AG09319 (cell line): Measurements from ENCODE around the gene ZNF69.
"Not testable (repeated sequence)": the region's sequence is repeated elsewhere in the genome, so short reads cannot be mapped to it uniquely, and the experiment has no call there.

Experiments used
- DNase-seq: peaks from one replicate; pipeline ENCODE4 v3.0.0-alpha.2; 2010; ENCODE audit warnings: low read depth; ENCODE audit errors: extremely low read depth
- CTCF ChIP-seq: IDR thresholded peaks from 2 replicates; pipeline ENCODE4 v1.5.1; 2011; ENCODE audit warnings: low read depth, mild to moderate bottlenecking, inconsistent platforms, low read length, moderate library complexity

Gene ZNF69

GRCh38 chr19:11856596-11857250, 30.9 kb upstream of the ZNF69 start:
- no peak for DNase-seq
- no peak for TF ChIP-seq CTCF

DNA sequence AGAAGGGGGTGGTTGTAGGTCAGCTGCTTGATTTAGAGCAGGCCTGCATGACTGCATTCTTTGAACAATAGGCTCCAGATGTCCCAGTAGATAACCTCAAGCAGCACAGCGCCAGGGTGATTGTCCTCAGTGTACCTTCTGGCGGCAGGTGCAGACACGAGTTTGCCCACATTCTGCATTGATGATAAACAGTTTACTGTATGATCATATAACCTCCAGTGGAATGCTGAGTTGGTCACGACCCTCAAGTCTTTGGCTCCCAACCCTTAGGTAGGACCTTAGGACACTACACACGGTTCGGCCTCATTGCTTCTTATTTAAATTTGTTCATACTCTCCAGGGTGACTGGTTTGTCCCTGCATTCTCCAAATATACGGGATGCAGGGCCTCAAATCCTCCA, 26.9 kb upstream of the ZNF69 start:
- DNase-seq, result no peak
- no peak for TF ChIP-seq CTCF

- TF ChIP-seq CTCF, result no peak
- DNase-seq, result no peak
Observed at GRCh38 chr19:11861301-11861700, 26.3 kb upstream of the ZNF69 start.

DNA sequence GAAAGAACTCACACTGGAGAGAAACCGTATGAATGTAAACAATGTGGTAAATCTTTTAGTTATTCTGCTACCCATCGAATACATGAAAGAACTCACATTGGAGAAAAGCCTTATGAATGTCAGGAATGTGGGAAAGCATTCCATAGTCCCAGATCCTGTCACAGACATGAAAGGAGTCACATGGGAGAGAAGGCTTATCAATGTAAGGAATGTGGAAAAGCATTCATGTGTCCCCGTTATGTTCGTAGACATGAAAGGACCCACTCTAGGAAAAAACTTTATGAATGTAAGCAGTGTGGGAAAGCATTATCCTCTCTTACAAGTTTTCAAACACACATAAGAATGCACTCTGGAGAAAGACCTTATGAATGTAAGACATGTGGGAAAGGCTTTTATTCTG, 19.8 kb upstream of the ZNF69 start:
- DNase-seq, result not testable (repeated sequence)

DNA sequence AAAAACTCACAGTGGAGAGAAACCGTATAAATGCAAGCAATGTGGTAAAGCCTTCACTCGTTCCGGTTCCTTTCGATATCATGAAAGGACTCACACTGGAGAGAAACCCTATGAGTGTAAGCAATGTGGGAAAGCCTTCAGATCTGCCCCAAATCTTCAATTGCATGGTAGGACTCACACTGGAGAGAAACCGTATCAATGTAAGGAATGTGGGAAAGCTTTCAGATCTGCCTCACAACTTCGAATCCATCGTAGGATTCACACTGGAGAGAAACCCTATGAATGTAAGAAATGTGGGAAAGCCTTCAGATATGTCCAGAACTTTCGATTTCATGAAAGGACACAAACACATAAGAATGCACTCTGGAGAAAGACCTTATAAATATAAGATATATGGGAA, 19.4 kb upstream of the ZNF69 start:
- no peak for TF ChIP-seq CTCF
- DNase-seq, result no peak

- no peak for DNase-seq
- TF ChIP-seq CTCF, result no peak
Observed at GRCh38 chr19:11872624-11873023, 15.0 kb upstream of the ZNF69 start.

DNA sequence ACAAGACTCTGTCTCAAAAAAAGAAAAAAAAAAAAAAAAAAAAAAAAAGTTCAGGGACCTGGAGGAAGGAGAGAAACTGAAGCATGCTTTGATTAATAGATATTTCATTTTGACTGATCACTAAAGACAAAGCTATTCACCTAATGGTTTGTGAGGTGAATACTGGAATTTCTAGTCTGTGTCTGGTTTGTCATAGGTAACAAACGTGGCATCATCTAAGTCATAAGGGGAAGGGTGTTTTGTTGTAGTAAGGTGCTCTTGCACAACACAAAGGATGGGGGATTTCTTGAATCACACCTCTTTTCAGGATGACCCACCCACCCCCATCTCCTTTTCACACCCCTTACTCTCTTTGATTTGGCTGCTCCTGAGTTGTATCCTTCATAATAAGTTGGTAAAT, 13.8 kb upstream of the ZNF69 start:
- TF ChIP-seq CTCF, result no peak
- no peak for DNase-seq

GRCh38 chr19:11879687-11880266, 7.8 kb upstream of the ZNF69 start:
- DNase-seq, result not testable (repeated sequence)
